ENCODE results near the gene CADPS2. TPM values are rescaled to one million over a fixed set of nuclear protein-coding genes. Genes with fewer than 3 reads are reported as not detected.
"Not testable (repeated sequence)": the region's sequence is repeated elsewhere in the genome, so short reads cannot be mapped to it uniquely, and the experiment has no call there.

CADPS2 gene
- total and polyA plus RNA-seq, 4 donors: 16.0 to 76.7 (median 27.7) TPM

GRCh38 chr7:122845286-122845685 is 41.0 kb downstream of the CADPS2 start:
- Histone ChIP-seq H3K4me3 (no peak overlapping the region), H3K9me3 (ENCODE audit: control insufficient read depth in 4 of 4, insufficient read depth in 3 of 4, low read length in 3 of 4) (no peaks in the 10 kb centered on the region), H3K4me1 (ENCODE audit: control insufficient read depth in 5 of 5, insufficient read depth in 5 of 5, low read length in 5 of 5) (peaks cover 5 to 67% (median 10%) of the 10 kb centered on the region in 5 donors), H3K27me3 (ENCODE audit: control insufficient read depth in 3 of 3, insufficient read depth in 3 of 3, low read length in 2 of 3) (no peaks in the 10 kb centered on the region), H3K36me3 (ENCODE audit: control insufficient read depth in 4 of 4, insufficient read depth in 4 of 4, low read length in 4 of 4) (no peaks in the 10 kb centered on the region), H3K27ac (ENCODE audit: low read depth in 1 of 2, low read length in 1 of 2) (no peak overlapping the region), H3K9ac (ENCODE audit: insufficient read depth in 1 of 2, low read length in 2 of 2) (no peak overlapping the region)
- 88 to 91% methylated on average over 3 of the region's 3 CpGs for WGBS, 2 donors
- ATAC-seq (ENCODE audit: insufficient read depth, low FRiP score) (no peak), DNase-seq (no peak)
- no peak for TF ChIP-seq CTCF (IDR thresholded peaks at IDR 0.05; ENCODE audit: control extremely low read depth, extremely low read depth)

- no peaks in the 10 kb centered on the region for H3K36me3 ChIP-seq (ENCODE audit: control insufficient read depth in 4 of 4, insufficient read depth in 4 of 4, low read length in 4 of 4)
Observed at GRCh38 chr7:122844191-122844988, 41.9 kb downstream of the CADPS2 start.

GRCh38 chr7:122842971-122843370 is 43.3 kb downstream of the CADPS2 start:
- Histone ChIP-seq H3K36me3 (ENCODE audit: control insufficient read depth in 4 of 4, insufficient read depth in 4 of 4, low read length in 4 of 4) (no peaks in the 10 kb centered on the region), H3K4me3 (no peak overlapping the region), H3K9me3 (ENCODE audit: control insufficient read depth in 4 of 4, insufficient read depth in 3 of 4, low read length in 3 of 4) (no peaks in the 10 kb centered on the region), H3K27ac (ENCODE audit: low read depth in 1 of 2, low read length in 1 of 2) (no peak overlapping the region), H3K9ac (ENCODE audit: insufficient read depth in 1 of 2, low read length in 2 of 2) (no peak overlapping the region), H3K4me1 (ENCODE audit: control insufficient read depth in 5 of 5, insufficient read depth in 5 of 5, low read length in 5 of 5) (peaks cover 5 to 46% (median 10%) of the 10 kb centered on the region in 5 donors), H3K27me3 (ENCODE audit: control insufficient read depth in 3 of 3, insufficient read depth in 3 of 3, low read length in 2 of 3) (no peaks in the 10 kb centered on the region)
- DNase-seq (peak in 2 of 3 donors; percentile 78), ATAC-seq (ENCODE audit: insufficient read depth, low FRiP score) (no peak)
- WGBS, 2 donors: 68 to 80% methylated on average over 1 of the region's 1 CpG
- no peak for TF ChIP-seq CTCF (IDR thresholded peaks at IDR 0.05; ENCODE audit: control extremely low read depth, extremely low read depth)

More at GRCh38 chr7:122844191-122844988, 41.9 kb downstream of the CADPS2 start:
- DNase-seq: no peak
- H3K4me3 ChIP-seq: no peak overlapping the region
- H3K9me3 ChIP-seq (ENCODE audit: control insufficient read depth in 4 of 4, insufficient read depth in 3 of 4, low read length in 3 of 4): no peaks in the 10 kb centered on the region
- WGBS, 2 donors: 69 to 78% methylated on average over 3 of the region's 3 CpGs
- H3K27ac ChIP-seq (ENCODE audit: low read depth in 1 of 2, low read length in 1 of 2): no peak overlapping the region
- no peaks in the 10 kb centered on the region for H3K27me3 ChIP-seq (ENCODE audit: control insufficient read depth in 3 of 3, insufficient read depth in 3 of 3, low read length in 2 of 3)
- H3K4me1 ChIP-seq (ENCODE audit: control insufficient read depth in 5 of 5, insufficient read depth in 5 of 5, low read length in 5 of 5): peaks cover 5 to 60% (median 10%) of the 10 kb centered on the region in 5 donors
- H3K9ac ChIP-seq (ENCODE audit: insufficient read depth in 1 of 2, low read length in 2 of 2): no peak overlapping the region
- no peak for TF ChIP-seq CTCF (IDR thresholded peaks at IDR 0.05; ENCODE audit: control extremely low read depth, extremely low read depth)
- ATAC-seq (ENCODE audit: insufficient read depth, low FRiP score): no peak

DNA sequence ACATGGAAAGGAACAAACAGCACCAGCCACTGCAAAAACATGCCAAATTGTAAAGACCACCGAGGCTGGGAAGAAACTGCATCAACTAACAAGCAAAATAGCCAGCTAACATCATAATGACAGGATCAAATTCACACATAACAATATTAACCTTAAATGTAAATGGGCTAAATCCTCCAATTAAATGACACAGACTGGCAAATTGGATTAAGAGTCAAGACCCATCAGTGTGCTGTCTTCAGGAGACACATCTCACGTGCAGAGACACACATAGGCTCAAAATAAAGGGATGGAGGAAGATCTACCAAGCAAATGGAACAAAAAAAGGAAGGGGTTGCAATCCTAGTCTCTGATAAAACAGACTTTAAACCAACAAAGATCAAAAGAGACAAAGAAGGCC is 50.0 kb downstream of the CADPS2 start:
- not testable (repeated sequence) for H3K9ac ChIP-seq (ENCODE audit: insufficient read depth in 1 of 2, low read length in 2 of 2); DNase-seq; H3K27ac ChIP-seq (ENCODE audit: low read depth in 1 of 2, low read length in 1 of 2); H3K4me3 ChIP-seq; H3K27me3 ChIP-seq (ENCODE audit: control insufficient read depth in 3 of 3, insufficient read depth in 3 of 3, low read length in 2 of 3); H3K4me1 ChIP-seq (ENCODE audit: control insufficient read depth in 5 of 5, insufficient read depth in 5 of 5, low read length in 5 of 5); H3K36me3 ChIP-seq (ENCODE audit: control insufficient read depth in 4 of 4, insufficient read depth in 4 of 4, low read length in 4 of 4); H3K9me3 ChIP-seq (ENCODE audit: control insufficient read depth in 4 of 4, insufficient read depth in 3 of 4, low read length in 3 of 4); ATAC-seq (ENCODE audit: insufficient read depth, low FRiP score)
- WGBS, 2 donors: 84 to 85% methylated on average over 2 of the region's 2 CpGs

- WGBS, 2 donors: 53 to 65% methylated on average over 5 to 9 of the region's 9 CpGs
- not testable (repeated sequence) for H3K36me3 ChIP-seq (ENCODE audit: control insufficient read depth in 4 of 4, insufficient read depth in 4 of 4, low read length in 4 of 4); H3K9ac ChIP-seq (ENCODE audit: insufficient read depth in 1 of 2, low read length in 2 of 2); ATAC-seq (ENCODE audit: insufficient read depth, low FRiP score); H3K4me1 ChIP-seq (ENCODE audit: control insufficient read depth in 5 of 5, insufficient read depth in 5 of 5, low read length in 5 of 5); DNase-seq; H3K27ac ChIP-seq (ENCODE audit: low read depth in 1 of 2, low read length in 1 of 2); H3K27me3 ChIP-seq (ENCODE audit: control insufficient read depth in 3 of 3, insufficient read depth in 3 of 3, low read length in 2 of 3); H3K9me3 ChIP-seq (ENCODE audit: control insufficient read depth in 4 of 4, insufficient read depth in 3 of 4, low read length in 3 of 4); H3K4me3 ChIP-seq
Observed at GRCh38 chr7:122834571-122834942, 51.7 kb downstream of the CADPS2 start.

All from lung (tissue), 12 donors.